GM12873 (cell line): ENCODE measurements around the gene FUT6.

ENCODE experiments used
- TF ChIP-seq, protein P1 (sequence below): IDR thresholded peaks from 2 replicates; pipeline ENCODE4 v1.5.1; 2012; ENCODE audit warnings: low read depth, mild to moderate bottlenecking, moderate library complexity, low read length, control low read depth; ENCODE audit not compliant: insufficient read depth; ENCODE audit errors: missing control alignments

FUT6 gene

DNA sequence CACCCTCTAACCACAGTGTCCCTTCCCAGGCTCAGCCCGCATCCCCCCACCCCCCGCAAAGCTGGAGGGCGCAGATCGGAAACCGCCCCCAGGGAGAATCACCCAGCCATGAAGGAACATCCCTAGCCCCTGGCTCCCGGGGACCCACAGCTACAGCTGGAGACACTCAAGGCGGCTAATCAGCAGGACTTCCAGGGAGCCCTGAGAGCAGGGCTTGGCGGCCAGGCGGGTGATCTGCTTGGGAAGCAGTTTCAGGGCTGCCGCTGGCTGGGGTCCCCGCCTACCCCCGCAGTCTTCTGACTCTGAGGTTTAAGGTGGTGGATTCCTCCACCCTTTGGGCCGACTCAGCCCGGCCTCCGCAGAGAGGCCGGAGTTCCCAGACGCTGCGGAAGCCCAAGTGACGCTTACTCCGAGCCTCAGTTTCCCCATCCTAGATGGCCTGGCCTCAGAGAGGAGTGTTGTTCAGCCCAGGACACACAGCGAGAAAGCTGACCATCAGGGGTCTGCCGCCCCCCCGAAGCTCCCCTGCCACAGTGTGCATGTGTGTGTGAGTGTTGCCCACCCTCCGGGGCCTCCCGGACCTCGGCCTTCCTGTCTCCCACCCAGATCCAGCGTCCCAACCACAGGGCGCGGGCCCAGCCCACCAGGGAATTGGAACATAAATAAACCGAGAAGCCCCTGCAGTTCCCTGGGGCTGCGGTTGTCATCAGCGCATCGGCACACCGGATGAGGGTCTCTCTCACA lies 9.8 kb downstream of the FUT6 start:
- TF ChIP-seq, protein P1, sequence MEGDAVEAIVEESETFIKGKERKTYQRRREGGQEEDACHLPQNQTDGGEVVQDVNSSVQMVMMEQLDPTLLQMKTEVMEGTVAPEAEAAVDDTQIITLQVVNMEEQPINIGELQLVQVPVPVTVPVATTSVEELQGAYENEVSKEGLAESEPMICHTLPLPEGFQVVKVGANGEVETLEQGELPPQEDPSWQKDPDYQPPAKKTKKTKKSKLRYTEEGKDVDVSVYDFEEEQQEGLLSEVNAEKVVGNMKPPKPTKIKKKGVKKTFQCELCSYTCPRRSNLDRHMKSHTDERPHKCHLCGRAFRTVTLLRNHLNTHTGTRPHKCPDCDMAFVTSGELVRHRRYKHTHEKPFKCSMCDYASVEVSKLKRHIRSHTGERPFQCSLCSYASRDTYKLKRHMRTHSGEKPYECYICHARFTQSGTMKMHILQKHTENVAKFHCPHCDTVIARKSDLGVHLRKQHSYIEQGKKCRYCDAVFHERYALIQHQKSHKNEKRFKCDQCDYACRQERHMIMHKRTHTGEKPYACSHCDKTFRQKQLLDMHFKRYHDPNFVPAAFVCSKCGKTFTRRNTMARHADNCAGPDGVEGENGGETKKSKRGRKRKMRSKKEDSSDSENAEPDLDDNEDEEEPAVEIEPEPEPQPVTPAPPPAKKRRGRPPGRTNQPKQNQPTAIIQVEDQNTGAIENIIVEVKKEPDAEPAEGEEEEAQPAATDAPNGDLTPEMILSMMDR = no peak

- TF ChIP-seq, protein P1 = no peak
Measured at GRCh38 chr19:5828661-5829566, 10.6 kb downstream of the FUT6 start.

DNA sequence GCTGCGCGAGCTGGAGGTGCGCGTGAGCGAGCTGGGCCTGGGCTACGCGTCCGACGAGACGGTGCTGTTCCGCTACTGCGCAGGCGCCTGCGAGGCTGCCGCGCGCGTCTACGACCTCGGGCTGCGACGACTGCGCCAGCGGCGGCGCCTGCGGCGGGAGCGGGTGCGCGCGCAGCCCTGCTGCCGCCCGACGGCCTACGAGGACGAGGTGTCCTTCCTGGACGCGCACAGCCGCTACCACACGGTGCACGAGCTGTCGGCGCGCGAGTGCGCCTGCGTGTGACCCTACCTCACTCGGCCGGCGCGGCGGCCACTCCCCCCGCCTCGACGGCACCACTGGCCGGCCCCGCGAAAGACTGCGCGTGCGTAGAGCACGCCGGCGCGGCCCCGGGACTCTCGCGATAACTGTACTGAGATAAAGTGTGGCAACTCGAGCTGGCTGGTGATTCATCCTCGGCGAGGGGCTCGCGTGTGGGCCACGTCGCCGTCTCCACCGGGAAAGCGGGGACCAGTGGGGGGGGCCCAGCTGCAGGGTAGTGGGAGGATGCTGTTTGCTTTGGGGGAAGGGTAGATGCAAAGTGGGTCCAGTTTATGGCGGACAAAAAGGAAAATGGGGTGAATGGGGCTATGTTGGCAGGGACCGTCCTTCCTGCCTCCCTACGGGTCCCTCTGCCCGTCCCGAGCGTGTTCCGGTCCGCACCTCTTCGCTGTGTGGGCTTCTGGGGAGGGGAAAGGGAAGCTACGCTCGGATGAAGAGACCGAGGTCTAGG lies 11.4 kb downstream of the FUT6 start:
- TF ChIP-seq, protein P1 = no peak

- TF ChIP-seq, protein P1 = no peak
Measured at GRCh38 chr19:5827342-5827890, 12.1 kb downstream of the FUT6 start.

DNA sequence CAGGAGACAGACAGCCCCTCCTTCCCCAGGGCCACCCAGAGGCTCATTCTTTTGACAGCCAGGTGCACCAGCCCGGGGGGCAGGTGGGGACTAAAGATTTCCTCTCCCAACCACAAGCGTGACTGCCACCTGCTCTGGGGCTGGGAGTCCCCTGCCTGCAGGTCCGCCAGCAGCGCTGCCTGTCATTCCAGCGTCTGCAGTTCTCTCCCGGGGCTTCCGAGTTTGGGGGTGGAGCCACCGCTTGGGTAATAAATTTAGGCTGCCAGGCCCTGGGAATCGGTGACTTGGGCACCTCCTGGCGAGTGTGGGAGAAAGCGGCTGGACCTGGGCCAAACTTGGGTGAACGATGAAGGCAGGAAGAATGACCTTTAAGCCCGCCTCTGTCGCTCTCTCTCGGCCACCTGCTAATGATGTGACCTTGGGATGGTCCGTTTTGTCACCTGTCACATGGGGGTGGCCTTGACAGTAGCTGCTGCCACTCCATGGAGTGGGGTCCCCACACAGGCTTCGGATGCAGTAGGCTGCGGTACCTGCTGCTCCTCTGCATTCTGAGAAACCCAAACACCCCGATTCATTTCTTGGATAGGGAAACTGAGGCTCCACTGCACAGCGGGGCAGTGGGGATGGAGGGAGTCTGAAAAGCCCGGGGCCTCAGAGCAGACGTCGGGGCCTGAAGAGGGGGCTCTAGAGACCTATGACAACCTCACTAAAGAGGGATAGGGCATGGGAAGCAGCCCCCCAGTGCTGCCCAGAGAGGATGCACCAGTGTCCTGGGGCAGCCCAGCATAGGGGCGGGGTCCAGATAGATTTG lies 12.8 kb downstream of the FUT6 start:
- TF ChIP-seq, protein P1 = no peak

- TF ChIP-seq, protein P1 = no peak
Measured at GRCh38 chr19:5825178-5825577, 14.3 kb downstream of the FUT6 start.
